MV-4-11 (cell line): ENCODE measurements around the gene RIC3.

Experiments used
- DNase-seq: peaks from one replicate; lab custom pipeline; 2025; lab: John Stamatoyannopoulos, UW

Gene RIC3

GRCh38 chr11:8086571-8086970 lies 82.3 kb downstream of the RIC3 start:
- no peak for DNase-seq

- no peak for DNase-seq
Measured at GRCh38 chr11:8086001-8086479, 82.8 kb downstream of the RIC3 start.

DNA sequence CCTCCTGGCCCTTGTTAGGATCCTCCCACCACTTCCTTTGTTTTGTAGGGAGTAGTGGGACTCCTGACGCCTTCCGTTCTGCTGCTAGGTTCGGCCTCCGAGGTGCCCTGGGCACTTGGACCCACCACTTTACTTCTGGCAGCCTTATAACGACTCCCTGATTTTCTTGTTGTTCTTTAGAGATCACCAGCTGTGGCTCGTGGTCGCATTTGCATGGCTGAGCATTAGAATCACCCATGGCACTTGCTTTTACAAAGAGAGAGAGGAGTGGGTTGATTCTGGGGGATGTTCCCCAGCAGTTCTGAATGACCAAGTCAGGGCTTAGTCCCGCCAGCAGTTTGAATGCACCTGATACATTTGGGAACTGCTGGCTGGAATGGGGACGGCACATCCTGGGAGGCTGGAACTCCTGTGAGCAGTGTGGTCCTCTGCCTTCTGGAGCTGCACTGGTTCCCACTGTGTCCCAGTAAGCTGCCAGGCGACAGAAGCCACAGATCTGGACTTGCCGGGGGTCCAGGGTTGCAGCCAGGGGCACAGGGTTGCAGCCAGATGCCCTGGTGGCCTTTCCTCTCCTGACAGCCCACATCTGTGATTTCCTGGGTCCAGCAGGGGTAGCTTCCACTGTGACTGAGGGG lies 83.7 kb downstream of the RIC3 start:
- no peak for DNase-seq

- no peak for DNase-seq
Measured at GRCh38 chr11:8084352-8084751, 84.5 kb downstream of the RIC3 start.

DNA sequence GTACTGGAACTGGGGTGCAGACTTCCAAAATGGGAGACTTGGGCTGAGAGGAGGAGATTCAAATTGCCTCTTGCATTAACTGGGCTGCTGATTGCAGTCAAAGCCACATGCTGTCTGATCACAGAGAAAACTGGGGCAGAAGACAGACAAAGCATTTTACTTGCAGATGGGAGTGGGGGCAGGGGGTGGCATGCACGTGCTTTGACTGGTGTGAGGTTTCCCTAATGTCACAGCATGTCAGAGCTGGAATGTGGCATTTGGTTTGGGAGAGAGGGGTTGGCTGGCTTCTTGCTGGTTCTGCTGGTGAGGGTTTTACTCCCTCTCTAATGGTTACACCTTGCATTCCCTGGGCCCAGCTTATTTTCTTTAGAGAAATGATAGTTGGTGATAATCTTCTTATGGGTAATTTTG lies 84.9 kb downstream of the RIC3 start:
- no peak for DNase-seq

DNA sequence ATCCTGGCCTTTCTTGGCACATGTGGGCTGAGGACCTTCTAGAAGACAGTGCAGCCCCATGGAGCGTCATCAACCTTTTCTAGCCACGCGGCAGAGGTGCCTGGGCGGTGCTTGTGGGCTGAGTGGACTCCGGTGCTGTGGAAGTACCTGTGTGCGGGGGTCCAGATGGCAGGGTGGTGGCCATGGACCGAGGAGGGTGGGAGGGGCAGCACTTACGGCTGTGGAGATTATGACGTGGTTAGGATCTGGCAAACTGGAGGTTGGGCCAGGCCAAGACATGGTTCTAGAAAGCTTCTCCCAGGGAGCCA lies 85.8 kb downstream of the RIC3 start:
- DNase-seq = no peak

DNA sequence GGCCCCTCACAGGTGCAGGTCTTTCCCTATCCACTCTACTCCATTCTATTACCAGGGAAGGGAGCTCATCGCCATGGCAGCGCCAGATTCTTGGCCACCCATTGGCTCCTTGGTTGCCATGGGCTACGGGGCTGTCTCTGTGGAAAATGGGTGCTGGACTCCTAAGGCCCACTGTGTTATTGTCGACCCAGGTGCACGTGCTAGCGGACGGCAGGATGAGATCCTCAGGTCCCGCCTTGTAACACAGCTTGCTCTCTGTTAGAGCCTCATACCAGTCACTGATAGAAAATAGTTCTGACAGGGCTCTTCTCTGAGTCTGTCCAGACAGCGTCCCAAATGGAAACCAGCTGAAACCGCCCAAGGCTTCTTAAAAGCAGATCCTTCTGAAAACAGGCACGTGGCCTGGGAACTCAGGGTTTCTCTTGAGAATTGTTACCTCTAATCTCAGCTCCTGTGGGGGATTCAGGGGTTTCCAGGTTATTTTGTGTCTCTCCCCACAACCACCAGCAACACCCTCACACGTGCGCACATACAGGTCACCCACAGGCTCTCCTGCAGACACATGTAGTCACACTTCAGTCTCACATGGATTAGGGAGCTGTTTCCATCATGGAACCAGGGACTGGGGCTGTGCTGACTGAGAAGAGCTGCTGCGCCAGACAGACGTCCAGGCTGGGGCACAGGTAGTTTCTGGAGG lies 86.3 kb downstream of the RIC3 start:
- no peak for DNase-seq

DNA sequence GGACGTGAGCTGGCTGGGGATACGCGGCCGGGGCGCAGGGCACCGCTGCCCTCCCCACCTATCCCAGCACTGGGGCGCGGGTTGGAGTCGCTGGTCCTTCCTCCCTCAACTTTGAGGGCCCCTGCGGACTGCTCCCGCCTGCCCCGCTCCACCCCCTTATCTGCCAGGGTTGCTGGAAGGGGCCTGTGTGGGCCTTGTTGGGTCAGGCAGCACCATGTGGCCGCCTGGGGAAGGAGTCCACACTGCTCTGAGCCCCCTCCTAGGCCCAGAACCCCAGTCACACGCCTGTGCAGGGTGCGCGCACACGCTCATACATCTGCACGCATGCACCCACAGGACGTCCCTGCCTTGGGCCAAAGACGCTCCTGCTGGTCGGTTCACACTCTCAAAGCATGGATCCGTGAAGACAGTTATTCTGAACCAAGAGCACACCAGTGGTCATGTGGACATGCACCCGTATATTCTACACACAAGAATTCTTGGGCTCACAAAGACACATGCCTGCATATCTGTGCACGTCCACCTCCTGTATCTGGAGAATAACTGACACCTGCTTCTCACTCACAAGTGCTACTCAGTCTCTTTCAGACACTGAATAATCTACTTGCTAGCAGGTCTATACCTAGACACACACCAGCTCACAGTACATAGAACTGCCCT lies 87.1 kb downstream of the RIC3 start:
- DNase-seq = no peak

- no peak for DNase-seq
Measured at GRCh38 chr11:8080674-8081590, 87.9 kb downstream of the RIC3 start, which contains the start of gene TUB. TUB (plus strand) TSS chr11:8081211; CDS start chr11:8081511, 300 bp downstream.

DNA sequence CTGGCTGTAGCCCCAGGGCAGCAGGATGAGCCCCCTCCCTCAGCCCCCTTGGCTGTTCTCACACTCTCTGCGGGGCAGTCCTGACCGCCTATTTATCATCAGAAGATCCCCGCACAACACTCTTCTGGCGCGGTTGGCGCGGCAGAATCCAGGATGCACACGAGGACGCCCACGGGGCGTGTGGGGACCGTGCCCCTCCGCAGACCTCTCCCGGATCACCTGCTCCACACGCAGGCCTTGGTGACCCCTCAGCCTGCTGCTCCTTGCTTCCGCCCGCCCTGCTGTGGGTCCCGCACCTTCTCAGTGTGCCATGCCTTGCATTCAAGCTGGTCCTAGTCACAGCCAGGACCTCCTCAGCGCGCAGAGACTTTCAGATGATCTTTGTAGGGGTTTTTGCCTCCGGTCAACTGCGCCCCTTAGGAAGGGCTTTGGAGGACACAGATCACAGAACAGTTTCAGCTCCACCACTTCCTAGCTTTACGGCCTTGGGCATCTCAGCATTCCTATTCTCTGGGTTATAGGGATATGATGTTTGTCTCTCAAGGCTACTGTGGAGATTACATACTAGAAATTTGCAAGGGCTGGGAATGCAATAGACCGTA lies 88.7 kb downstream of the RIC3 start:
- no peak for DNase-seq

DNA sequence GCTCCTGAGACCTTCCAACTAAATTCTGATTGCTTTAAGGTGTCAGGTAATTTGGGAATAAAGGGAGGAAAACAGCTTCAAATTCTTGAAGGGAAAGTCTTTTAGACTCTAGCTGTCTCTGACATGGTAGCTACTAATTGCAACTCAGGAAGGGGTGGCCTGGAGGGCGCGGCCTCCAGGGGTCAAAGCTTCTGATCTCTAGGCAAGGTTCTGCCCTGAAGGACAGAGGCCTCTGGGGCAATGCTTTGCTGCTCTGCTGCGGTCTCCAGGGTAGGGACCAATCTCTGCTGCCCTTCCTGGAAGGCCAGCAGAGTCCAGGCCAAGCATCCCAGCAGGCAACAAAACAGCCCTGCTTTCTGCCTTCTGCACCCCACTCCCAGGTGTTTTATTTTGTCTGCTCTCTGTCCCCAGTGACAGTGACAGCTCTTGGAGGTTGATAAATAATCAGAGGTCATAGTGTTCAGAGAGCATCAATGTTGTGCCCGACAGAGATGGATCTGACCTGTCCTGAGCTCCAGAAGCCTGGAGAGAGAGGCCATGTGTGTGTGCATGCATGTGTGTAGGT lies 89.6 kb downstream of the RIC3 start:
- DNase-seq = no peak

DNA sequence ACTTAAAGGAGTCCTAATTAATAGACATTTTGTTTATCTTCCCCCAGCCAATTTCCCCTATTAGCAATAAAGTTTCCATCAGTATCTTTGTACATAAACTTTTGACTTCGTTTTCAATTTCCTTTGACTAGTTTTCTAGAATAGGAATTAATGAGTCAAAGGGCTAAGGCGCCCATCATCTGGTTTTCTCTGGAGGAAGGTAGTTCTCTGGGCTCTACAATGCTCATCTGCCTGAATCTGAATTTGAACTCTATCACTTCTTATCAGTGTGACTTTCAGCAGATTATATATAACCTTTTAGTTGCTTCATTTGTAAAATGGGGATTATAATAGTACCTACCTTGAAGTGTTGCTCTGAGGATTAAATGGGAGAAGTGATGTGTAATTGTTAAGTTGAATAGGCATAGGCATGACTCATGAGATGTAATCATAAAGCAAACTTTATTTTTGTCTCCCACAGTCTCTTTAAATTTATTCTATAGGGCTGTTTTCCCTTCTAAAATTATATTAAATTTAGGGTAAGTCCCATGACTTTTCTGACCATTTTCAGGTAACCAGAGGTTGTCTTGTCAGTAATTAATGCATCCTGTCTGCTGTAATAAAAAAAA lies 93.6 kb downstream of the RIC3 start:
- DNase-seq = no peak

- no peak for DNase-seq
Measured at GRCh38 chr11:8071616-8072581, 96.9 kb downstream of the RIC3 start.

GRCh38 chr11:8070417-8071115 lies 98.3 kb downstream of the RIC3 start:
- DNase-seq = peak; percentile 29

DNA sequence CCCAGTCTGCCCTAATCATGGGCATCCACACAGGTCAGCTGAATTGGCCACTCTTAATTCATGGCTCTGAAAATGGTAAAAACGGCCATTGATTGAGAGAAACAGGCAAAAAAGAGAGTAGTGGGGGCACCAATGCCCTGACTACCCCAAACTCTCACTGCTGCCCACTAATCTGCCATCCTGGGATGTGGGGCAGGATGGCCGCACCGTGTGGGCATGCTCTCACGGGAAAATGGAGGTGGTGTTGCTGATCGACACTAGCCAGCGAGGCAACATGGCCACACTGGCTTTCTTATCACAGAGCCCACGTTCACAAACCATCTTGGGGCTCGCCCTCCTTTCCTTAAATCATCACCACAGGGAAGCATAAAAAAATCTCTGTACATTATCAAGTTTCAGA lies 99.1 kb downstream of the RIC3 start:
- DNase-seq = no peak

GRCh38 chr11:8068605-8069221 lies 100.1 kb downstream of the RIC3 start:
- no peak for DNase-seq

DNA sequence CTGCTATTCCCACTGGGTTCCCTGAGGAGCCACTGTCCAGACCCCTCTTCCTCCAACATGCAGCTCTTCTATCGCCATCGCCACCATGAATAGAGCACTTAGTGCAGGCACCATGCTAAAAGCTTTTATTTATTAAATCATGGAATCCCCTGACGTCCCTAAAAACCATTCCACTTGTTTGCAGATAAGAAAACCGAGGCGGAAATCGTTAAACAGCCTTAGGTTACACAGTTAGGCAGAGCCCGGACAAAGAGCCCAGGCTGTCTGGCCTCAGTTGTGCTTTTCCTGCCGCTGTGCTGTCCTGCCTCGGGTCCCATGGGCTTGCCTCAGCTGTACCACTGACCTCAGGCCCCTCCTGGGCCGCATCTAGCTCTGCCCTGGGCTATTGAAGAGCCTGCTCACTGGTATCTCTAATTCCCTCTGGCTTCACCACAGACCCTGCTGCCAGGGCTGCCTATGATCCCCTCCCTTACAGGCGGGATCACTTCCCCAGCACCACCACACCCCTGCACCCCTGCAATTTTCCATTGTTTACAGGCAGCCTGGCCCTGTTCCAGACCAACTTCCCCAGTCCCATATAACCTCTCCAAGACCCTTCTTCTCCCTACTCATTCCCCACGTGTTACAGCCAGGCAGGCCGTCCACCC lies 100.8 kb downstream of the RIC3 start:
- no peak for DNase-seq

GRCh38 chr11:8067567-8067928 lies 101.3 kb downstream of the RIC3 start:
- DNase-seq = no peak
